Right forelimb (tissue), 1 donor: ENCODE measurements around the gene R3HDM1.
"Not testable (repeated sequence)": the region's sequence is repeated elsewhere in the genome, so short reads cannot be mapped to it uniquely, and the experiment has no call there.

ENCODE experiments used
- DNase-seq: peaks from one replicate; pipeline ENCODE4 v3.0.0-alpha.2; 2018

Gene R3HDM1

GRCh38 chr2:135581282-135581681 lies 50.0 kb downstream of the R3HDM1 start:
- no peak for DNase-seq

- DNase-seq = no peak
Observed at GRCh38 chr2:135582383-135582782, 51.1 kb downstream of the R3HDM1 start.

- no peak for DNase-seq
Observed at GRCh38 chr2:135585586-135585985, 54.3 kb downstream of the R3HDM1 start.

- no peak for DNase-seq
Observed at GRCh38 chr2:135586148-135586547, 54.9 kb downstream of the R3HDM1 start.

GRCh38 chr2:135587958-135588357 lies 56.7 kb downstream of the R3HDM1 start:
- DNase-seq = no peak

- DNase-seq = no peak
Observed at GRCh38 chr2:135590619-135591260, 59.5 kb downstream of the R3HDM1 start.

GRCh38 chr2:135600915-135601314 lies 69.6 kb downstream of the R3HDM1 start:
- no peak for DNase-seq

- DNase-seq = no peak
Observed at GRCh38 chr2:135603543-135603942, 72.3 kb downstream of the R3HDM1 start.

GRCh38 chr2:135607561-135607960 lies 76.3 kb downstream of the R3HDM1 start:
- no peak for DNase-seq

GRCh38 chr2:135612319-135612718 lies 81.0 kb downstream of the R3HDM1 start:
- no peak for DNase-seq

GRCh38 chr2:135615404-135615803 lies 84.1 kb downstream of the R3HDM1 start:
- no peak for DNase-seq

GRCh38 chr2:135617501-135618015 lies 86.3 kb downstream of the R3HDM1 start:
- DNase-seq = no peak

- no peak for DNase-seq
Observed at GRCh38 chr2:135620198-135620597, 88.9 kb downstream of the R3HDM1 start.

GRCh38 chr2:135629520-135629919 lies 98.2 kb downstream of the R3HDM1 start:
- no peak for DNase-seq

GRCh38 chr2:135630034-135630433 lies 98.8 kb downstream of the R3HDM1 start:
- DNase-seq = not testable (repeated sequence)

- DNase-seq = no peak
Observed at GRCh38 chr2:135630488-135630887, 99.2 kb downstream of the R3HDM1 start.

GRCh38 chr2:135633582-135633981 lies 102.3 kb downstream of the R3HDM1 start:
- DNase-seq = no peak

- DNase-seq = no peak
Observed at GRCh38 chr2:135635212-135635835, 104.0 kb downstream of the R3HDM1 start.

- no peak for DNase-seq
Observed at GRCh38 chr2:135636982-135637381, 105.7 kb downstream of the R3HDM1 start.

- DNase-seq = no peak
Observed at GRCh38 chr2:135637456-135638087, 106.3 kb downstream of the R3HDM1 start.

- no peak for DNase-seq
Observed at GRCh38 chr2:135638825-135639224, 107.5 kb downstream of the R3HDM1 start.

GRCh38 chr2:135641156-135642068 lies 110.1 kb downstream of the R3HDM1 start:
- no peak for DNase-seq
